Sigmoid colon (tissue), 7 donors: ENCODE results near the gene PFDN5. TPM values are rescaled to one million over a fixed set of nuclear protein-coding genes. Genes with fewer than 3 reads are reported as not detected.

ENCODE experiments used
- DNase-seq: peaks from one replicate; pipeline ENCODE4 v3.0.0-alpha.2; 2019
- H3K27ac ChIP-seq, 4 donors: fragments of 200-600 bp; sonication (generic); one replicate each; pipeline ENCODE4 v1.5.1; 2016 to 2019; ENCODE audit warnings: mild to moderate bottlenecking in 1 of 4
- H3K27me3 ChIP-seq, 3 donors: fragments of 200-600 bp; sonication (generic); one replicate each; pipeline ENCODE4 v1.5.1; 2019; ENCODE audit warnings: mild to moderate bottlenecking in 1 of 3
- H3K36me3 ChIP-seq, 4 donors: fragments of 200-600 bp; sonication (generic); one replicate each; pipeline ENCODE4 v1.5.1; 2016 to 2019
- H3K4me1 ChIP-seq, 4 donors: fragments of 200-600 bp; sonication (generic); one replicate each; pipeline ENCODE4 v1.5.1; 2017 to 2019
- H3K4me3 ChIP-seq, 4 donors: fragments of 200-600 bp; sonication (generic); one replicate each; pipeline ENCODE4 v1.5.1; 2017 to 2019; ENCODE audit warnings: mild to moderate bottlenecking in 2 of 4, moderate library complexity in 1 of 4
- H3K9me3 ChIP-seq, 4 donors: fragments of 200-600 bp in 3 of 4; sonication (generic) in 3 of 4; one replicate each; pipeline versions ENCODE4 v1.5.1 to v1.6.1; 2013 to 2019
- CTCF ChIP-seq, 4 experiments: fragments of 450-650 bp in 3 of 4; fragments of 200-600 bp in 1 of 4; IDR thresholded peaks; one replicate each; pipeline ENCODE4 v1.5.1; 2016 to 2019; ENCODE audit warnings: antibody characterized with exemption in 4 of 4, mild to moderate bottlenecking in 3 of 4, moderate library complexity in 2 of 4
- EP300 ChIP-seq, 4 donors: sonication (generic); formaldehyde crosslinking; IDR thresholded peaks; one replicate each; pipeline ENCODE4 v1.6.1; 2017; ENCODE audit warnings: antibody characterized with exemption in 4 of 4
- POLR2A ChIP-seq, 2 donors: fragments of 450-650 bp; IDR thresholded peaks; one replicate each; pipeline ENCODE4 v1.6.1; 2016; ENCODE audit warnings: antibody characterized with exemption in 2 of 2, mild to moderate bottlenecking in 2 of 2, moderate library complexity in 2 of 2
- POLR2AphosphoS5 ChIP-seq, 4 donors: sonication (generic); formaldehyde crosslinking; IDR thresholded peaks; one replicate each; pipeline ENCODE4 v1.6.1; 2017; ENCODE audit warnings: antibody characterized with exemption in 4 of 4
- WGBS, 2 donors: extraction: QIAGEN DNeasy Blood & Tissue Kit; methylation state at CpG; one replicate each; pipeline ENCODE4 v1.1.7; 2013; 5-methylcytosine and 5-hydroxymethylcytosine counted together
- intact Hi-C: fragments of 100-400 bp; cut with DNase I; formaldehyde crosslinking; loops from one replicate; pipeline ENCODE4 v1.15.1; 2023
- polyA plus RNA-seq, 3 donors: library from polyadenylated mRNA; stranded (reverse); fragments of 200-250 nt; gene quantifications; one replicate each; pipeline ENCODE4 v1.2.3, GENCODE V29; 2013
- total RNA-seq, 4 donors: library from RNA; depleted of rRNA; stranded (reverse); fragments of >200 nt; gene quantifications; one replicate each; pipeline ENCODE4 v1.1.0, GENCODE V29; 2016
- donor health status: healthy with polysubstance abuse.
- donor health status: Bipolar disorder and iron deficiency.
- donor health status: healthy.

The PFDN5 gene
- total RNA-seq: 1,000 to 10,000 TPM in 2 of 4 donors, 100 to 1,000 TPM in 2; 757 to 1,153 (median 947) TPM
- 1,000 to 10,000 TPM in 1 of 3 donors, 100 to 1,000 TPM in 2; 759 to 1,604 (median 819) TPM for polyA plus RNA-seq

DNA sequence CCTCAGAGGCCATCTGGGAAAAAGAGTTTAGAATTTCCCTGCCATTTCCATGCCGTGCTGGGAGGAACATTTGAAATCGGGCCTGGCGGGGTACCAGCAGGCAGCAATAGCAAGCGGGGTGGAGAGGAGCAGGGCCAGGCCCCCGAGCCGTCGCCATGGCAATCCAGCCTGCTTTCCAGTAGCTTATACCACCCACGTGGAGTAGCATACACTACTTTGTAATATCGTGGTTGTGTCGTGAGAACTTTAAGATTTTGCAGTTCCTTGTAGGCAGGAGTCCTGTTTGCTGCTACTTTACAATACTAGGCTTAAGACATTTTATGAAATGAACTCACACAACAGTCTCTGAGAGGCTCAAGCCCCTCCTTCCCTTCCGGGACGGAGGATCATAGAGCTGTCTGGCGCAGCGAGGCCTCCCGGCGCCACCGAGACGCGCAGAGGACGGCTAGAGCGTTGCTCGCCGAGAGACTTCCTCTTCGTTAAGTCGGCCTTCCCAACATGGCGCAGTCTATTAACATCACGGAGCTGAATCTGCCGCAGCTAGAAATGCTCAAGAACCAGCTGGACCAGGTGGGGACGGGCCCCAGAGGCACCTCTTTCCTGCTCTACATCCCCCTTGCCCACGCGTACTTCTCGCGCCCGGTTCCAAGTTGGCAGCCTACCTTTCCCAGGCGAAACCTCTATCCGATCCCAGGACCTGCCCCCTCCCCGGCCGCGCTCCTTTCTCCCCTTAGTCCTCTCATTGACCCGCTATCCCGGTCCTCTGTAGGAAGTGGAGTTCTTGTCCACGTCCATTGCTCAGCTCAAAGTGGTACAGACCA is at the start of gene PFDN5:
PFDN5 (plus strand) TSS at position 473 of the 821 bp plus-strand sequence; CDS start at position 499, 26 bp downstream.
- WGBS, 2 donors: 2% methylated on average over 42 of the region's 42 CpGs
- peak; percentile 95 for DNase-seq

DNA sequence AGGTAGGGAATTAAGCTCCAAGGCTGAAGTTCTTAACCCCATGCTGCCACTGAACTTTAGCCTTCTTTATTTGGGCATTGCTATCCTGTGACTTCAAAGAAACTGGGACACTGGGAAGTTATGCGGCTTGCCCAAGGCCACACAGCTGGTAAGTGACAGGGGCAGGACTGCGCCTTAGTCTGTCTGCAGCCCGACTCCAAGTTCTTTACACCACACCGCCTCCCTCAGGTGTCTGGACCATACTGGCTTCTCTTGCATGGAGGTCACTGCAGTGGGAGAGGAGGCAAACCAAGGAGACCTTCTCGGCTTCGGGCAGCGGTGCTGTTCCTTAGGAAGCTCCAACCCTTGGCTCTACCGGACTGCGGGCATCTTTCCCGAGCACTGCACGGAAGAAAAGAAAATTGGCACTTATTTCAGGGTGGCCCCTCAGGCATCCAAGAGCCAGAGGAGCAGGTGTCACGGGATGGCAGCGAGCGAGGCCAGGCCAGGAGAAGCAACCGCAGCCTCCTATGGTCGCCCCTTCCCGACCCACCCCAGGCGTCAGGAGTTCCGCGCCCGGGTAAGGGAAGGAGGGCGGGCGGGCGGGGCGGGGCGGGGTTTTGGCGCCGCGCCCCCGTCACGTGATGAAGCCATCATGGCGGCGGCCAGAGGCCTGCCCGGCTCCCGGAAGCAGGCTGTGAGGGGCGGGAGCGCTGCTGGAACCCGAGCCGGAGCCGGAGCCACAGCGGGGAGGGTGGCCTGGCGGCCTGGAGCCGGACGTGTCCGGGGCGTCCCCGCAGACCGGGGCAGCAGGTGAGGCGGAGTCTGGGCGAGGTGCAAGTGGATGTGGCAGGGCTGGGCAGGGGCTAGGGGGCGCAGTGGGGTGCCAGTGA is 43.6 kb upstream of the PFDN5 start:
- intact Hi-C loops: loop anchor here (1.0 to 2.0 kb wide), 3 partner anchors 19 to 38 kb away; partner anchors contain the start of gene RARG
- H3K4me3 ChIP-seq: peak overlapping the region; percentile 79 to 98 (median 90)
- peak overlapping the region; percentile 95 to 97 (median 96) for H3K27ac ChIP-seq
- WGBS, 2 donors: 1% methylated on average over 51 of the region's 51 CpGs
- peaks cover 0 to 41% (median 27%) of the 10 kb centered on the region in 4 donors for H3K4me1 ChIP-seq
- TF ChIP-seq EP300 (IDR thresholded peaks at IDR 0.05) (no peak), POLR2A (IDR thresholded peaks at IDR 0.05) (peak; percentile 64 to 68), POLR2AphosphoS5 (IDR thresholded peaks at IDR 0.05) (peak; percentile 80 to 95 (median 86)), CTCF (IDR thresholded peaks at IDR 0.05) (peak in 2 of 4 experiments; percentile 17 to 27)
- peaks cover 7 to 26% (median 8%) of the 10 kb centered on the region in 4 donors for H3K36me3 ChIP-seq
- no peaks in the 10 kb centered on the region for H3K27me3 ChIP-seq
- DNase-seq: peak; percentile 91
- H3K9me3 ChIP-seq: no peaks in the 10 kb centered on the region

More for the DNA sequence above, at the start of gene PFDN5:
- peaks cover 0 to 22% (median 4%) of the 10 kb centered on the region in 4 donors for H3K36me3 ChIP-seq
- peak within 1 kb of the TSS; percentile 79 to 90 (median 84) for H3K27ac ChIP-seq
- peaks cover 0 to 42% (median 38%) of the 10 kb centered on the region in 4 donors for H3K4me1 ChIP-seq
- H3K4me3 ChIP-seq: peak within 1 kb of the TSS; percentile 60 to 86 (median 75)
- no peaks in the 10 kb centered on the region for H3K9me3 ChIP-seq
- no peaks in the 10 kb centered on the region for H3K27me3 ChIP-seq
- intact Hi-C loops: loop anchor here (2.0 kb wide), 1 partner anchor 74 kb away; no protein-coding TSS in a partner anchor
- TF ChIP-seq POLR2A (IDR thresholded peaks at IDR 0.05): peak; percentile 59 to 65
- peak; percentile 51 to 85 (median 82) for TF ChIP-seq POLR2AphosphoS5 (IDR thresholded peaks at IDR 0.05)
- no peak for TF ChIP-seq EP300 (IDR thresholded peaks at IDR 0.05)
- peak in 2 of 4 experiments; percentile 15 to 27 for TF ChIP-seq CTCF (IDR thresholded peaks at IDR 0.05)

GRCh38 chr12:53252349-53252916 is 42.9 kb upstream of the PFDN5 start:
- Histone ChIP-seq H3K4me1 (peaks cover 0 to 41% (median 27%) of the 10 kb centered on the region in 4 donors), H3K27ac (peak overlapping the region; percentile 95 to 97 (median 96)), H3K36me3 (peaks cover 7 to 26% (median 8%) of the 10 kb centered on the region in 4 donors), H3K27me3 (no peaks in the 10 kb centered on the region), H3K4me3 (peak overlapping the region; percentile 79 to 98 (median 90)), H3K9me3 (no peaks in the 10 kb centered on the region)
- peak; percentile 71 for DNase-seq
- TF ChIP-seq CTCF (IDR thresholded peaks at IDR 0.05): no peak
- TF ChIP-seq POLR2A (IDR thresholded peaks at IDR 0.05): no peak
- no peak for TF ChIP-seq POLR2AphosphoS5 (IDR thresholded peaks at IDR 0.05)
- no peak for TF ChIP-seq EP300 (IDR thresholded peaks at IDR 0.05)
- intact Hi-C loops: loop anchor here (1.0 kb wide), 1 partner anchor 39 kb away; no protein-coding TSS in a partner anchor
- WGBS, 2 donors: 6 to 12% methylated on average over 19 of the region's 19 CpGs

GRCh38 chr12:53253298-53253697 is 42.0 kb upstream of the PFDN5 start:
- H3K36me3 ChIP-seq: peaks cover 7 to 26% (median 8%) of the 10 kb centered on the region in 4 donors
- peaks cover 0 to 41% (median 27%) of the 10 kb centered on the region in 4 donors for H3K4me1 ChIP-seq
- peak overlapping the region in 3 of 4 donors; percentile 96 to 97 (median 97) for H3K27ac ChIP-seq
- no peaks in the 10 kb centered on the region for H3K27me3 ChIP-seq
- intact Hi-C loops: no loop called here
- 86 to 93% methylated on average over 13 of the region's 13 CpGs for WGBS, 2 donors
- no peaks in the 10 kb centered on the region for H3K9me3 ChIP-seq
- no peak for TF ChIP-seq CTCF (IDR thresholded peaks at IDR 0.05)
- TF ChIP-seq EP300 (IDR thresholded peaks at IDR 0.05): no peak
- TF ChIP-seq POLR2AphosphoS5 (IDR thresholded peaks at IDR 0.05): no peak
- TF ChIP-seq POLR2A (IDR thresholded peaks at IDR 0.05): no peak
- peak overlapping the region in 2 of 4 donors; percentile 88 to 98 for H3K4me3 ChIP-seq
- DNase-seq: no peak
